ENCODE data around the gene KBTBD2. TPM values are rescaled to one million over a fixed set of nuclear protein-coding genes. Genes with fewer than 3 reads are reported as not detected.
"Not testable (repeated sequence)": the region's sequence is repeated elsewhere in the genome, so short reads cannot be mapped to it uniquely, and the experiment has no call there.

The KBTBD2 gene
- total RNA-seq, 1 donor from 2014 or later: 49.5 TPM

GRCh38 chr7:32893722-32894121 lies 2.2 kb upstream of the KBTBD2 start:
- no peak for DNase-seq (ENCODE audit: low read depth, low spot score)

GRCh38 chr7:32893207-32893524 lies 1.6 kb upstream of the KBTBD2 start:
- no peak for DNase-seq (ENCODE audit: low read depth, low spot score)

- peak; percentile 67 for DNase-seq (ENCODE audit: low read depth, low spot score)
Measured at GRCh38 chr7:32892521-32893206, 1.1 kb upstream of the KBTBD2 start.

GRCh38 chr7:32891800-32892520 lies 400 bp upstream of the KBTBD2 start:
- peak; percentile 84 for DNase-seq (ENCODE audit: low read depth, low spot score)

- DNase-seq (ENCODE audit: low read depth, low spot score): no peak
Measured at GRCh38 chr7:32890793-32891042, 842 bp downstream of the KBTBD2 start.

GRCh38 chr7:32890010-32890792 lies 1.4 kb downstream of the KBTBD2 start:
- DNase-seq (ENCODE audit: low read depth, low spot score): peak; percentile 52

GRCh38 chr7:32888505-32888904 lies 3.1 kb downstream of the KBTBD2 start:
- no peak for DNase-seq (ENCODE audit: low read depth, low spot score)

- no peak for DNase-seq (ENCODE audit: low read depth, low spot score)
Measured at GRCh38 chr7:32887395-32887794, 4.2 kb downstream of the KBTBD2 start.

- DNase-seq (ENCODE audit: low read depth, low spot score): no peak
Measured at GRCh38 chr7:32881074-32881982, 10.2 kb downstream of the KBTBD2 start.

- DNase-seq (ENCODE audit: low read depth, low spot score): no peak
Measured at GRCh38 chr7:32879460-32879859, 12.1 kb downstream of the KBTBD2 start.

GRCh38 chr7:32878023-32878422 lies 13.5 kb downstream of the KBTBD2 start:
- not testable (repeated sequence) for DNase-seq (ENCODE audit: low read depth, low spot score)

- DNase-seq (ENCODE audit: low read depth, low spot score): no peak
Measured at GRCh38 chr7:32872421-32872820, 19.1 kb downstream of the KBTBD2 start.

GRCh38 chr7:32871624-32872371 lies 19.8 kb downstream of the KBTBD2 start:
- DNase-seq (ENCODE audit: low read depth, low spot score): no peak

- no peak for DNase-seq (ENCODE audit: low read depth, low spot score)
Measured at GRCh38 chr7:32870298-32870697, 21.3 kb downstream of the KBTBD2 start.

GRCh38 chr7:32869716-32870115 lies 21.8 kb downstream of the KBTBD2 start:
- no peak for DNase-seq (ENCODE audit: low read depth, low spot score)

GRCh38 chr7:32868116-32868515 lies 23.4 kb downstream of the KBTBD2 start:
- no peak for DNase-seq (ENCODE audit: low read depth, low spot score)

GRCh38 chr7:32865448-32866030 lies 26.0 kb downstream of the KBTBD2 start:
- no peak for DNase-seq (ENCODE audit: low read depth, low spot score)

GRCh38 chr7:32863872-32864271 lies 27.7 kb downstream of the KBTBD2 start:
- DNase-seq (ENCODE audit: low read depth, low spot score): not testable (repeated sequence)

- DNase-seq (ENCODE audit: low read depth, low spot score): no peak
Measured at GRCh38 chr7:32860090-32860489, 31.5 kb downstream of the KBTBD2 start.

- no peak for DNase-seq (ENCODE audit: low read depth, low spot score)
Measured at GRCh38 chr7:32858648-32859047, 32.9 kb downstream of the KBTBD2 start.

GRCh38 chr7:32857063-32857462 lies 34.5 kb downstream of the KBTBD2 start:
- not testable (repeated sequence) for DNase-seq (ENCODE audit: low read depth, low spot score)

Measured in pulmonary artery endothelial cell (primary cell).